ENCODE measurements around the gene ITGB1BP1. TPM values are rescaled to one million over a fixed set of nuclear protein-coding genes. Genes with fewer than 3 reads are reported as not detected.

ITGB1BP1 gene
- total RNA-seq (2014; rRNA removed) = 50.1 and 57.3 TPM in 2 replicates
- 194 TPM for polyA plus RNA-seq (2012)

DNA sequence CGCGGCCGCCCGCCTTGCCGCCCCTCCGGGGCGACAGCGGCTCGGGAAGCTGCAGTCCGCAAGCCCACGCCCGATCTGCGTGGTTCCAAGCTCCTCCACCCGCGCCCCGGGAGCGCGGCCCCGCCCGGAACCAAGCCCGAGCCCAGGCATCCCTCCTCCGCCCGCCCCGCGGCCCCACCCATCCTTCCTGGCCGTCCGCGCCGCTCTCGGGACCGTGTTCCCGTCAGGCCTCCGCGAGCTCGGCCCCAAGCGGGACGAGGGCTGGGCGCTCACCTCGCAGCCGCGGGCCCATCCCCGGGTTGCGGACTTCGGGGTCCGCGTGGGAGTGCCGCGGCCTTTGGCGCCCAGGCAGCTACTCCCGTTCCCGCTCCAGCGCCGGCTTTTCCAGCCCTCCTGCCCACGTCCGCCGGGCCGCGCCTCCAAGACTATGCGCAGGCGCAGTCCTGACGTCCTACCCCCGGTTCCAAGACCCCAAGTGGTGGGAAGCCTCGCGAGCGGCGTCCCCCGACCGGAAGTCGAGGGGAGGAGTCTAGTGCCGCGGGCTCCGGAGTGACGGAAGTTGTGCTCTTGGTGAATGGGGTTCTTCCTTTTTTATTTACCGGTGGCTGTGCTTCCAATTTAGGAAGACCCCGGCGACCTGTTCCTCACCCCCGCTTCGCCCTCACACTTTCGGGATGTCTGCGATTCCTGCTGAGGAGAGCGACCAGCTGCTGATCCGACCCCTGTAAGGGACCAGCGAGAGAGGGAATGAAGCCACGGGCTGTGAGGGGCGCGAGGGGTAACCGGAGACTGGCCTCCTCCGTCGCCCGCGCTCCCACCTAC lies at the start of gene ITGB1BP1, which contains the start of gene CPSF3:
TSS of gene ITGB1BP1 (minus strand) at position 429 of the 822 bp plus-strand sequence. CDS start 4,831 bp downstream, outside the sequence.
TSS of gene CPSF3 (plus strand) at position 555 of the 822 bp plus-strand sequence. CDS start at position 675, 120 bp downstream.
- peak; percentile 97 for DNase-seq (ENCODE audit: low read depth)

DNA sequence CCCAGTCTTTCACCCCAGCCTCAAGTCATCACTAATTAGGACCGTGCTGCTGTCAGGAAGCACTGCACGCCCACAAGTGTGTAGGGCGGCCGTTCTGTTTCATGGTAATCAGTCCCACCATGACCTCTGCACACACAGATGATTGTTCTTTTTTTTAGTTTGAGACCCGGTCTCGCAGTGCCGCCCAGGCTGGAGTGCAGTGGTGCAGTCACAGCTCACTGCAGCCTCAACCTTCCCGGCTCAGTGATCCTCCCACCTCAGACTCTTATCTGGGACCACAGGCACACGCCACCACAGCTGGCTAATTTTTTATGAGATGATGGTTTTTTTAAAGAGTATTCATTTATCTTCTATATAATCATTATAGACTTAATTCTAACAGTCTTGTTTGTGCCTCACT lies 49.2 kb upstream of the ITGB1BP1 start:
- DNase-seq (ENCODE audit: low read depth) = no peak

- DNase-seq (ENCODE audit: low read depth) = no peak
These were observed 47.9 kb upstream of the ITGB1BP1 start for GRCh38 chr2:9471206-9471605.

GRCh38 chr2:9467687-9468086 lies 44.4 kb upstream of the ITGB1BP1 start:
- DNase-seq (ENCODE audit: low read depth) = no peak

DNA sequence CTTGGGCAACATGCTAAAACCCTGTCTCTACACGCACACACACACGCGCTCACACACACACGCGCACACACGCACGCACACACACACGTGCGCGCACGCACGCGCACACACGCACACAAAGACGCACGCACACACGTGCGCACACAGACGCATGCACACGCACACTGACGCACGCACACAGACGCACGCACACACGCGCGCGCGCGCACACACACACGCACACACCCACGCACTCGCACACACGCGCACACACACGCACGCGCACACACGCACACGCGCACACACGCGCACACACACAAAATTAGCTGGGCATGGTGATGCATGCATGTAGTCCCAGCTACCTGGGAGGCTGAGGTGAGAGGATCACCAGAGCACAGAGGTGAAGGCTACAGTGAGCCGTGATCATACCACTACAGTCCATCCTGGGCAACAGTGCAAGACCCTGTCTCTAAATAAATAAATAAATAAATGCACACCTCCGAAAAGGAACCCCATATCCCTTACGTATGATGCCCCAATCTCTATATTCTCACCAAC lies 42.9 kb upstream of the ITGB1BP1 start:
- DNase-seq (ENCODE audit: low read depth) = no peak

- DNase-seq (ENCODE audit: low read depth) = no peak
These were observed 41.8 kb upstream of the ITGB1BP1 start for GRCh38 chr2:9465170-9465569.

GRCh38 chr2:9463698-9464034 lies 40.3 kb upstream of the ITGB1BP1 start:
- DNase-seq (ENCODE audit: low read depth) = peak; percentile 91

DNA sequence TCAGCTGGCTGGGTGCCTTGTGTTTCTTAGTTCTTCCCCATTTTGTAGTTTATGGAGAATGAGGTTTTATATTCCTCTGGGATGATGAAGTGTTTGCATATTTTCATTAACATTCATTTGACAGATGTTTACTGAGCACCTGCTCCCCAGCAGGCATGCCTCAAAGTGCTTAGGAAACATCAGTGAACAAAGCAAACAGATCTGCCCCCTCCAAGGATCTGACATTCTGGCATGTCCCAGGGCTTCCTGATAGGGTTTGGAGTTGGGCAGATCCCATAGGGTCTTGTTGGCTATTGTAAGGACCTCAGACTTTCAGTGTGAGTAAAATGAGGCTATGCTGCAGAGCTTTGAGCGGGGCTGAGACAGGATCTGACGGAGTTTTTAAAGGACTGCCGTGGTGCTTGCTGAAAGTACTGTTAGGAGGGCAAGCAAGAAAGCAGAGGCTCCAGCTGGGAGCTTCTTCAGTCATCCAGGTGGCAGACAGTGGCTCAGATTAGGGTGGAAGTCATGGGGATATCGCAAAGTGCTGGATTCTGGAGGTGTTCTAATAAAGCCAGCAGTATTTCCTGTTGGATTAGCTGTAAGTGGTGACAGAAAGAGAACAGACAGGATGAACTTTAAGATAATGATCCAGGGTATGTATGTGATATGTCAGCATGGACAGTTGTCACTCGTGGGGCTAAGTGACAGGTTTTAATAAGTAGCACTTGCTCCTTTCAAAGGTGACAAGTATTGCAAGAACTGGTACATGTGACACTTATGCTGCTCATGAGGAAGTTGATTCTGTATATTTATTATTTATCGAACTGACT lies 39.8 kb upstream of the ITGB1BP1 start:
- DNase-seq (ENCODE audit: low read depth) = peak; percentile 81

DNA sequence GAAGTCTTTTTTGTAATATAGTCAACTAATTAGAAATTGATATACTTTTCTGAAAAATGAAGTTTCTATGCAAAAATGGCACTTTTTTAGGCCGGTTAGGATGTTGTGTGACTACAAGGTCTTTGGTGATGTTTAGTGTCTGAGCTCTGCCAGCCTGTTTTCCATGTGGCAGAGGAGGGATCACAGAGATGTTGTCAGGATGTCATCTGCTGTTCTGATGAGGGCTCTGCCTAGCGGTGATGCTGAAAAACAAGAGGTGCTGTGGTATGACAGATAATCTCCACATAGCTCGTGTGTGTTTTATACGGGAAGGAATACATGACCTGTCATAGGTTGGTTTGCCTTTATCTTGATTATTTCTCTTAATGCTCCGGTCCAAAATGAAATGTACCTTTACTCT lies 39.0 kb upstream of the ITGB1BP1 start:
- DNase-seq (ENCODE audit: low read depth) = no peak

GRCh38 chr2:9461079-9461478 lies 37.8 kb upstream of the ITGB1BP1 start:
- DNase-seq (ENCODE audit: low read depth) = no peak

- DNase-seq (ENCODE audit: low read depth) = no peak
These were observed 37.2 kb upstream of the ITGB1BP1 start for GRCh38 chr2:9460441-9461017.

DNA sequence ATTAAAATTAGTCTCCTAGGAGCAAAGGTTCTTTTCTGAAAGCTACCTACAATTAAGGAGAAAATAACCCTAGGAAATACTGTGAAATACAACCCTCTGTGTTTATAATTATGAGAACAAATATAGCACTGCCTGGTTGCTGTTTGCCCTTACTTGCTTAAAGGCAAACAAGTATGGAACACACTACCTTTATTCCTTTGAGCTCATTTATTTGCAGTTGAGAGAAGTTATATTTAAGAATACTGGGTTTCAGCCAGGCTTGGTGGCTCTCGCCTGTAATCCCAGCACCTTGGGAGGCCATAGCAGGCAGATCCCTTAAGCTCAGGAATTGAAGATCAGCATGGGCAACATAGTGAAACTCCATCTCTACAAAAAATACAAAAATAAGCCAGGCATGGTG lies 27.9 kb upstream of the ITGB1BP1 start:
- no peak for DNase-seq (ENCODE audit: low read depth)

DNA sequence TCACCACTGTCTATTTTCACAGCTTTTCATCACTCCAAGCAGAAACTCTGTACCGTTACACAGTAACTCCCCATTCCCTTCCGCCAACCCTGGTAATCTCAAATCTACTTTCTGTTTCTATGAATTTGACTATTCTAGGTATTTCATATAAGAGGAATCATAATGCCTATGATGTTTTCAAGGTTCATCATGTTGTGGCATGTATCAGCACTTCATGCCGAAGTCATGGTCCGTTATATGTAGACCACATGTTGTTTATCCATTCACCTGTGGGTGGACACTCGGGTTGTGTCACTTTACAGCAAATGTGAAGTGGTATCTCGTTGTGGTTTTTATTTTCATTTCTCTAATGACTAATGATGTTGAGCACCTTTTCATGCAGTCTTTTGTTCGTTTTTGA lies 21.8 kb upstream of the ITGB1BP1 start:
- DNase-seq (ENCODE audit: low read depth) = no peak

- DNase-seq (ENCODE audit: low read depth) = no peak
These were observed 20.2 kb upstream of the ITGB1BP1 start for GRCh38 chr2:9443526-9443925.

- no peak for DNase-seq (ENCODE audit: low read depth)
These were observed 18.2 kb upstream of the ITGB1BP1 start for GRCh38 chr2:9441556-9441955.

DNA sequence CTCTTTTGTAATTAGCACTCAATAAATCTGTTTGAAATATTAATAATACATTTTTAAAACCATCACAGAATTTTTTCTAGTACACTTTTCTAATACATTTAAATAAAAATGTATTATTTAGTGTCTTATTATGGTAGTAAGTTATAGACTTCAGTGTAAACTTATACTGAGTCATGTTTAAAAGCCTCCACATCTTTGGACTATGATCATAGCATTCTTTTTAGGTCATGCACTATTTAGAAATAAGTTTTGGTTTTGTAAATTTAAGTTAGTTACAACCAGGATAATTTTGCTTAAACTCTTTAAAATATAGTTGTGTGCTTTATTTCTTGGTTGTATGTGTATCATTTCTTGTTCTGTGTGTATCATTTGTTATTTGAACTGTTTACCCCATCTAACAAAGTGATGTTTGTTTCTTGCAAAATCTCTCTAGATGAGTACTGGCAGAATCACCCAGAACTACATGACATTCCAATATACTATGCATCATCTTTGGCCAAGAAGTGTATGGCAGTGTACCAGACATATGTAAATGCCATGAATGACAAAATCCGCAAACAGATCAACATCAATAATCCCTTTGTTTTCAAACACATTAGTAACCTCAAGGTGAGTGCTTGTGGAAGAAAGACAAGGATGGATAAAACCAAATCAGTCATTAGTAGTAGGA lies 16.9 kb upstream of the ITGB1BP1 start:
- no peak for DNase-seq (ENCODE audit: low read depth)

DNA sequence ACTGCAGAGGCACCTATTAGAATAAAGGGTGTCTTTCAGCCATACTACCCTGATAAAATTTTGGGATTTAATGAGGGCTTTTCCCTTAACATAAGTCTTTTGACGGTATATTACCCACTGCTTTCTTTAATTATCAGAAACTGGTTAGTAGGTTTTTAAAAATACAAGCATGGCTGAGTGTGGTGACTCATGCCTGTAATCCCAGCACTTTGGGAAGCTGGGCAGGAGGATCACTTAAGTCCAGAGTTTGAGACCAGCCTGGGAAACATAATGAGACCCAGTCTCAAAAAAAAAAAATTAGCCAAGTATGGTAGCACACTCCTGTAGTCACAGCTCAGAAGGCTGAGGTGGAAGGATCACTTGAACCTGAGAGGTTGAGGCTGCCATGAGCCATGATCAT lies 16.2 kb upstream of the ITGB1BP1 start:
- no peak for DNase-seq (ENCODE audit: low read depth)

DNA sequence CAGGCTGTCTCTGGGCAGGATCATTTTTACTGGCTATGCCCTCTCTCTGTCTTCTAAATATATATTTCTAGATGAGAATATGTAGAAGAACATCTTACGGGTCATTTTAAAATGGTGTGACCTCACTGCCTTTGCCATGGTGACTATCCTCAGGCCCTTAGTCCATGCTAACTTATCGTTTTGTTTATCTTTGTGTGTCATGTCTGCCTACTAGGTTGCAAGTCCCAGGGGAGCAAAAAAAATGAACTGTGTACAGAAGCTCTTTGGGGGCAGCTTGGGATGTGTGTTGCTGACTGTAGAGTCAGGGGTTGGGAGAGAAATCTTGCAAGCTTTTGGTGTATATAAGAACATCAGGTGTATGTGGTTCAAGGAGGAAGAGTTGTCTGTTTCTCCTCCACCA lies 11.2 kb upstream of the ITGB1BP1 start:
- DNase-seq (ENCODE audit: low read depth) = no peak

GRCh38 chr2:9430316-9431293 lies 7.3 kb upstream of the ITGB1BP1 start:
- peak; percentile 44 for DNase-seq (ENCODE audit: low read depth)

- DNase-seq (ENCODE audit: low read depth) = no peak
These were observed 5.7 kb upstream of the ITGB1BP1 start for GRCh38 chr2:9428965-9429577.
